B cell (primary cell): Measurements from ENCODE around the gene INSC. TPM values are rescaled to one million over a fixed set of nuclear protein-coding genes. Genes with fewer than 3 reads are reported as not detected.

Source experiments
- ATAC-seq: fragments of 200-7000 bp; cut with Tn5 transposase; one replicate; pipeline ENCODE4 v1.10.0; 2021; ENCODE audit warnings: low read depth, mild to moderate bottlenecking, moderate number of reproducible peaks, moderate library complexity
- CTCF ChIA-PET: fragments of 350-600 bp; sonication (Branson Sonifier 250); formaldehyde crosslinking; loops from one replicate; lab custom pipeline; 2021; ENCODE audit warnings: antibody characterized with exemption, inconsistent platforms; lab: Charles Lee
- POLR2A ChIA-PET: fragments of 350-600 bp; sonication (Branson Sonifier 250); formaldehyde crosslinking; loops from one replicate; lab custom pipeline; 2021; ENCODE audit warnings: antibody characterized with exemption; lab: Charles Lee
- DNase-seq: peaks from one replicate; pipeline ENCODE4 v3.0.0; 2013
- H2AFZ ChIP-seq: 2 replicates; pipeline ENCODE4 v1.6.1; 2012; ENCODE audit warnings: mild to moderate bottlenecking, low read depth, low read length; ENCODE audit not compliant: insufficient read depth, poor library complexity, severe bottlenecking
- H3K27ac ChIP-seq, 2 donors: 1 replicate in 1 of 2; 2 replicates in 1 of 2; pipeline ENCODE4 v1.5.1; 2012 to 2013; ENCODE audit warnings: low read length in 2 of 2, mild to moderate bottlenecking in 2 of 2, moderate library complexity in 1 of 2
- H3K27me3 ChIP-seq, 4 experiments: fragments of 200-600 bp in 1 of 4; sonication (generic) in 1 of 4; replicated peaks in 1 of 4; 1 replicate in 2 of 4; 2 replicates in 2 of 4; pipeline versions ENCODE4 v1.6.1 to v1.7.0; 2013 to 2016; ENCODE audit warnings: low read length in 3 of 4, mild to moderate bottlenecking in 2 of 4, mixed read lengths in 1 of 4, moderate library complexity in 1 of 4; ENCODE audit not compliant: insufficient read depth in 4 of 4, control insufficient read depth in 3 of 4; ENCODE audit errors: control extremely low read depth in 1 of 4
- H3K36me3 ChIP-seq, 2 experiments: replicated peaks in 1 of 2; 1 replicate in 1 of 2; 2 replicates in 1 of 2; pipeline versions ENCODE4 v1.6.1 to v1.7.1; 2013; ENCODE audit warnings: low read length in 1 of 2; ENCODE audit not compliant: insufficient read depth in 2 of 2, control insufficient read depth in 1 of 2; ENCODE audit errors: control extremely low read depth in 1 of 2, extremely low read depth in 1 of 2
- H3K4me1 ChIP-seq, 2 donors: fragments of 200-600 bp in 1 of 2; sonication (generic) in 1 of 2; 1 replicate in 1 of 2; 2 replicates in 1 of 2; pipeline versions ENCODE4 v1.5.1 to v1.6.1; 2013 to 2017; ENCODE audit warnings: low read length in 2 of 2; ENCODE audit not compliant: control insufficient read depth in 2 of 2, insufficient read depth in 2 of 2
- H3K4me2 ChIP-seq: replicated peaks from 2 replicates; pipeline ENCODE3; 2012; ENCODE audit warnings: mild to moderate bottlenecking, low read depth, low read length; ENCODE audit not compliant: poor library complexity, severe bottlenecking
- H3K4me3 ChIP-seq, 5 experiments: fragments of 200-600 bp in 1 of 5; sonication (generic) in 1 of 5; 1 replicate in 3 of 5; 2 replicates in 2 of 5; pipeline versions ENCODE4 v1.5.1 to v1.7.0; 2011 to 2016; ENCODE audit warnings: low read length in 4 of 5, mild to moderate bottlenecking in 4 of 5, low read depth in 2 of 5, control low read depth in 1 of 5, moderate library complexity in 1 of 5; ENCODE audit not compliant: insufficient read depth in 1 of 5; ENCODE audit errors: control extremely low read depth in 1 of 5, extremely low read depth in 1 of 5
- H3K79me2 ChIP-seq: fragments of 200-600 bp; sonication (generic); one replicate; pipeline ENCODE4 v1.6.0; 2016; ENCODE audit warnings: low read length; ENCODE audit not compliant: control insufficient read depth, insufficient read depth
- H3K9ac ChIP-seq: fragments of 200-600 bp; sonication (generic); 2 replicates; pipeline ENCODE4 v1.6.1; 2017; ENCODE audit warnings: mild to moderate bottlenecking, low read length, moderate library complexity
- H3K9me3 ChIP-seq, 3 donors: one replicate each; pipeline versions ENCODE4 v1.6.1 to v1.7.1; 2013; ENCODE audit warnings: low read length in 2 of 3; ENCODE audit not compliant: control insufficient read depth in 2 of 3, insufficient read depth in 1 of 3; ENCODE audit errors: control extremely low read depth in 1 of 3
- H4K20me1 ChIP-seq: 2 replicates; pipeline ENCODE4 v1.6.0; 2012; ENCODE audit warnings: mild to moderate bottlenecking, low read length; ENCODE audit not compliant: insufficient read depth, control insufficient read depth, poor library complexity, severe bottlenecking
- H3K27ac Mint-ChIP-seq: one replicate; pipeline ENCODE4 v1.8.0; 2021; ENCODE audit warnings: mixed read lengths
- H3K27me3 Mint-ChIP-seq: one replicate; pipeline ENCODE4 v1.8.0; 2021; ENCODE audit warnings: mixed read lengths
- H3K4me1 Mint-ChIP-seq: one replicate; pipeline ENCODE4 v1.8.0; 2021; ENCODE audit warnings: mixed read lengths
- H3K4me3 Mint-ChIP-seq: one replicate; pipeline ENCODE4 v1.8.0; 2021; ENCODE audit warnings: mixed read lengths
- H3K9me3 Mint-ChIP-seq: one replicate; pipeline ENCODE4 v1.8.0; 2022; ENCODE audit warnings: mixed read lengths; ENCODE audit not compliant: insufficient read depth
- EZH2 ChIP-seq: IDR thresholded peaks from 2 replicates; pipeline ENCODE4 v1.6.1; 2012; ENCODE audit warnings: borderline replicate concordance, low read depth, mild to moderate bottlenecking, moderate library complexity, low read length; ENCODE audit not compliant: insufficient read depth, poor library complexity, severe bottlenecking
- WGBS: methylation state at CpG from one replicate; pipeline ENCODE4 v1.1.5; 2013; ENCODE audit warnings: missing lambda C conversion rate; ENCODE audit not compliant: insufficient coverage; 5-methylcytosine and 5-hydroxymethylcytosine counted together
- intact Hi-C: fragments of 100-400 bp; cut with micrococcal nuclease; formaldehyde crosslinking; loops from one replicate; pipeline ENCODE4 v1.10.0; 2022
- polyA plus RNA-seq: library from polyadenylated mRNA; depleted of rRNA; stranded (reverse); fragments of >200 nt; gene quantifications from 2 replicates; pipeline ENCODE4 v1.2.3, GENCODE V29; 2012
- total RNA-seq, 2 donors: library from RNA; stranded (reverse); fragments of 120-200 nt in 1 of 2; gene quantifications; 1 replicate in 1 of 2; 2 replicates in 1 of 2; pipeline versions ENCODE4 v1.2.3 to v1.2.4, GENCODE V29; 2013 to 2022
- TF ChIP-seq, protein P1 (sequence below): fragments of 200-600 bp; IDR thresholded peaks from one replicate; pipeline ENCODE4 v1.8.0; 2022; ENCODE audit warnings: antibody characterized with exemption, mild to moderate bottlenecking

INSC gene
- total and polyA plus RNA-seq, 2 donors (not counting 1 experiment from before 2014, with no cell fraction given), result 0.10 TPM; not detected in 1

GRCh38 chr11:15236559-15236958 is 121.8 kb downstream of the INSC start:
- no peak overlapping the region for H3K4me2 ChIP-seq
- no CpG with 5 or more reads among the region's 4 CpGs for WGBS

DNA sequence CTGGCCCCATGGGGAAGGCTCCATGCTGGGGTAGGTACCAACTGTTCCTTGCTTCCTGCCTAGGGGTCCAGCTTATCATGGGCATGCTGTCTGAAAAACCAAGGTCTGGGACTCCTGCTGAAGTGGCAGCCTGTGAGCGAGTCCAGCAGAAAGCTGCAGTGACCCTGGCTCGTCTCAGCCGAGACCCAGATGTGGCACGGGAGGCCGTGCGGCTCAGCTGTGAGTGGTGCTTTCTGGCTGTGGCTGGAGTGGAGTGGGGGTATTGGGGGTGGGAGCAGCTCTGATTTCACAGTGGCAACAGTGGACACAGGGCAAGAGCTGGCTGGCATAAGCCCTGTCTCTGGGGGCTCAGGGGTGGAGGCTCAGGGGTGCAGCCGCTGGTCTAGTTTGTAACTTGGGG is 124.1 kb downstream of the INSC start:
- Histone ChIP-seq H3K79me2 (no peaks in the 10 kb centered on the region), H3K27ac (no peak overlapping the region), H3K27me3 (peaks cover 0 to 4% (median 0%) of the 10 kb centered on the region in 4 experiments), H3K4me1 (peaks cover 0 to 2% of the 10 kb centered on the region in 2 donors), H4K20me1 (no peaks in the 10 kb centered on the region), H3K36me3 (no peaks in the 10 kb centered on the region), H3K9me3 (peaks cover 0 to 6% (median 0%) of the 10 kb centered on the region in 3 donors), H3K4me2 (no peak overlapping the region), H3K9ac (no peak overlapping the region), H3K4me3 (no peak overlapping the region), H2AFZ (no peak overlapping the region)
- ChIA-PET CTCF (no interaction called here), POLR2A (no interaction called here)
- no peak overlapping the region for H3K27ac Mint-ChIP-seq
- WGBS, result 95% methylated on average over 5 of the region's 7 CpGs
- H3K4me3 Mint-ChIP-seq, result no peak overlapping the region
- TF ChIP-seq, protein P1, sequence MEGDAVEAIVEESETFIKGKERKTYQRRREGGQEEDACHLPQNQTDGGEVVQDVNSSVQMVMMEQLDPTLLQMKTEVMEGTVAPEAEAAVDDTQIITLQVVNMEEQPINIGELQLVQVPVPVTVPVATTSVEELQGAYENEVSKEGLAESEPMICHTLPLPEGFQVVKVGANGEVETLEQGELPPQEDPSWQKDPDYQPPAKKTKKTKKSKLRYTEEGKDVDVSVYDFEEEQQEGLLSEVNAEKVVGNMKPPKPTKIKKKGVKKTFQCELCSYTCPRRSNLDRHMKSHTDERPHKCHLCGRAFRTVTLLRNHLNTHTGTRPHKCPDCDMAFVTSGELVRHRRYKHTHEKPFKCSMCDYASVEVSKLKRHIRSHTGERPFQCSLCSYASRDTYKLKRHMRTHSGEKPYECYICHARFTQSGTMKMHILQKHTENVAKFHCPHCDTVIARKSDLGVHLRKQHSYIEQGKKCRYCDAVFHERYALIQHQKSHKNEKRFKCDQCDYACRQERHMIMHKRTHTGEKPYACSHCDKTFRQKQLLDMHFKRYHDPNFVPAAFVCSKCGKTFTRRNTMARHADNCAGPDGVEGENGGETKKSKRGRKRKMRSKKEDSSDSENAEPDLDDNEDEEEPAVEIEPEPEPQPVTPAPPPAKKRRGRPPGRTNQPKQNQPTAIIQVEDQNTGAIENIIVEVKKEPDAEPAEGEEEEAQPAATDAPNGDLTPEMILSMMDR, result no peak
- TF ChIP-seq EZH2, result no peak
- H3K4me1 Mint-ChIP-seq, result peaks cover under 1% of the 10 kb centered on the region
- ATAC-seq (no peak), DNase-seq (no peak)
- peaks cover 24% of the 10 kb centered on the region for H3K27me3 Mint-ChIP-seq
- no peaks in the 10 kb centered on the region for H3K9me3 Mint-ChIP-seq
- intact Hi-C loops, result no loop called here

More at GRCh38 chr11:15236559-15236958, 121.8 kb downstream of the INSC start:
- no peaks in the 10 kb centered on the region for H3K36me3 ChIP-seq
- CTCF ChIA-PET, result interaction anchor here (1.2 kb wide), 1 partner anchor 136 kb away, joined by 3 read pairs; no protein-coding TSS in a partner anchor
- no peak overlapping the region for H3K27ac ChIP-seq
- intact Hi-C loops, result no loop called here
- Mint-ChIP-seq H3K4me1 (peaks cover 9% of the 10 kb centered on the region), H3K27me3 (peaks cover 25% of the 10 kb centered on the region), H3K27ac (no peak overlapping the region), H3K9me3 (no peaks in the 10 kb centered on the region), H3K4me3 (no peak overlapping the region)
- H3K4me3 ChIP-seq, result no peak overlapping the region
- H3K9ac ChIP-seq, result no peak overlapping the region
- DNase-seq (no peak), ATAC-seq (no peak)
- POLR2A ChIA-PET, result no interaction called here
- no peak overlapping the region for H2AFZ ChIP-seq
- H3K9me3 ChIP-seq, result peaks cover 0 to 6% (median 0%) of the 10 kb centered on the region in 3 donors
- H4K20me1 ChIP-seq, result no peaks in the 10 kb centered on the region
- peaks cover 0 to 4% (median 0%) of the 10 kb centered on the region in 4 experiments for H3K27me3 ChIP-seq
- TF ChIP-seq, protein P1, result no peak
- TF ChIP-seq EZH2, result no peak
- H3K79me2 ChIP-seq, result no peaks in the 10 kb centered on the region
- peaks cover 7 to 8% of the 10 kb centered on the region in 2 donors for H3K4me1 ChIP-seq
